Liver (tissue), 9 donors: Measurements from ENCODE around the gene MAP3K20. TPM values are rescaled to one million over a fixed set of nuclear protein-coding genes. Genes with fewer than 3 reads are reported as not detected.

ENCODE experiments used
- DNase-seq: peaks from one replicate; pipeline ENCODE4 v3.0.0-alpha.2; 2017; ENCODE audit warnings: low spot score
- H3K27ac ChIP-seq, 2 donors: one replicate each; pipeline ENCODE4 v1.7.0; 2013; ENCODE audit warnings: inconsistent platforms in 2 of 2, low read length in 2 of 2, control low read depth in 1 of 2, low read depth in 1 of 2, mild to moderate bottlenecking in 1 of 2
- H3K27me3 ChIP-seq, 4 donors: one replicate each; pipeline versions ENCODE4 v1.6.1 to v1.7.0; 2013; ENCODE audit warnings: low read length in 3 of 4, inconsistent platforms in 1 of 4, mild to moderate bottlenecking in 1 of 4, moderate library complexity in 1 of 4; ENCODE audit not compliant: control insufficient read depth in 4 of 4, insufficient read depth in 4 of 4
- H3K36me3 ChIP-seq, 4 donors: one replicate each; pipeline versions ENCODE4 v1.6.1 to v1.7.0; 2013; ENCODE audit warnings: low read length in 3 of 4, mild to moderate bottlenecking in 3 of 4, low read depth in 1 of 4, moderate library complexity in 1 of 4; ENCODE audit not compliant: control insufficient read depth in 4 of 4, insufficient read depth in 3 of 4
- H3K4me1 ChIP-seq, 4 donors: one replicate each; pipeline versions ENCODE4 v1.6.1 to v1.7.0; 2013; ENCODE audit warnings: low read length in 3 of 4, mild to moderate bottlenecking in 3 of 4, moderate library complexity in 1 of 4; ENCODE audit not compliant: control insufficient read depth in 4 of 4, insufficient read depth in 4 of 4
- H3K4me3 ChIP-seq, 3 donors: one replicate each; pipeline versions ENCODE4 v1.6.1 to v1.7.0; 2013; ENCODE audit warnings: low read length in 3 of 3, control low read depth in 1 of 3, low read depth in 1 of 3, mild to moderate bottlenecking in 1 of 3
- H3K9ac ChIP-seq, 2 donors: one replicate each; pipeline ENCODE4 v1.7.0; 2013; ENCODE audit warnings: low read length in 2 of 2, mild to moderate bottlenecking in 2 of 2, moderate library complexity in 2 of 2, control low read depth in 1 of 2, low read depth in 1 of 2
- H3K9me3 ChIP-seq, 4 donors: one replicate each; pipeline versions ENCODE4 v1.6.1 to v1.7.0; 2013; ENCODE audit warnings: low read length in 3 of 4; ENCODE audit not compliant: control insufficient read depth in 4 of 4
- EGR1 ChIP-seq, 2 donors: IDR thresholded peaks; 2 replicates each; pipeline ENCODE4 v1.6.1; 2016 to 2018; ENCODE audit warnings: antibody characterized with exemption in 2 of 2, low read depth in 2 of 2
- FOXA1 ChIP-seq: IDR thresholded peaks from 2 replicates; pipeline ENCODE4 v1.6.1; 2016; ENCODE audit warnings: antibody characterized with exemption
- FOXA2 ChIP-seq: IDR thresholded peaks from 2 replicates; pipeline ENCODE4 v1.6.1; 2016; ENCODE audit warnings: antibody characterized with exemption
- GABPA ChIP-seq, 2 donors: IDR thresholded peaks in 1 of 2; conservative IDR thresholded peaks in 1 of 2; 2 replicates each; pipeline ENCODE4 v1.6.1; 2016; ENCODE audit warnings: antibody characterized with exemption in 2 of 2, mild to moderate bottlenecking in 1 of 2, moderate library complexity in 1 of 2
- HNF4A ChIP-seq, 2 donors: conservative IDR thresholded peaks; 2 replicates each; pipeline ENCODE4 v1.6.1; 2016; ENCODE audit warnings: antibody characterized with exemption in 2 of 2, mild to moderate bottlenecking in 2 of 2
- HNF4G ChIP-seq: IDR thresholded peaks from 2 replicates; pipeline ENCODE4 v1.6.1; 2016; ENCODE audit warnings: antibody characterized with exemption
- JUND ChIP-seq, 2 donors: IDR thresholded peaks; 2 replicates each; pipeline ENCODE4 v1.6.1; 2016; ENCODE audit warnings: antibody characterized with exemption in 2 of 2
- NR2F2 ChIP-seq: IDR thresholded peaks from 2 replicates; pipeline ENCODE4 v1.6.1; 2016; ENCODE audit warnings: antibody characterized with exemption
- RAD21 ChIP-seq, 2 donors: IDR thresholded peaks; 2 replicates each; pipeline ENCODE4 v1.6.1; 2016; ENCODE audit warnings: antibody characterized with exemption in 2 of 2, mild to moderate bottlenecking in 2 of 2
- RXRA ChIP-seq, 2 donors: IDR thresholded peaks; 2 replicates each; pipeline ENCODE4 v1.6.1; 2017 to 2018; ENCODE audit warnings: antibody characterized with exemption in 2 of 2, mild to moderate bottlenecking in 1 of 2
- SP1 ChIP-seq: IDR thresholded peaks from 2 replicates; pipeline ENCODE4 v1.6.1; 2018; ENCODE audit warnings: antibody characterized with exemption, mild to moderate bottlenecking
- TAF1 ChIP-seq: conservative IDR thresholded peaks from 2 replicates; pipeline ENCODE4 v1.6.1; 2016; ENCODE audit warnings: antibody characterized with exemption, mild to moderate bottlenecking
- YY1 ChIP-seq: IDR thresholded peaks from 2 replicates; pipeline ENCODE4 v1.6.1; 2016; ENCODE audit warnings: antibody characterized with exemption, mild to moderate bottlenecking
- WGBS: extraction: QIAGEN DNeasy Blood & Tissue Kit; methylation state at CpG from one replicate; pipeline ENCODE4 v1.1.7; 2013; 5-methylcytosine and 5-hydroxymethylcytosine counted together
- polyA plus RNA-seq, 2 donors: library from polyadenylated mRNA; stranded (reverse) in 1 of 2; unstranded in 1 of 2; fragments of 200-250 nt in 1 of 2; fragments of >200 nt in 1 of 2; fragmentation: Nextera tagmentation in 1 of 2; extraction: Ambion mirVana in 1 of 2; gene quantifications; one replicate each; pipeline versions ENCODE4 v1.2.1 to v1.2.3, GENCODE V29; 2013 to 2015
- total RNA-seq, 2 donors: library from RNA; depleted of rRNA; stranded (reverse); fragments of >200 nt; gene quantifications; one replicate each; pipeline ENCODE4 v1.2.3, GENCODE V29; 2014
- TF ChIP-seq, protein P1 (sequence below): IDR thresholded peaks from 2 replicates; pipeline ENCODE4 v1.6.1; 2016; ENCODE audit warnings: antibody characterized with exemption
- TF ChIP-seq, protein P2 (sequence below): IDR thresholded peaks from 2 replicates; pipeline ENCODE4 v1.6.1; 2016; ENCODE audit warnings: antibody characterized with exemption
- TF ChIP-seq, protein P3 (sequence below): IDR thresholded peaks from 2 replicates; pipeline ENCODE4 v1.6.1; 2016; ENCODE audit warnings: antibody characterized with exemption, mild to moderate bottlenecking
- TF ChIP-seq, protein P4 (sequence below): IDR thresholded peaks from 2 replicates; pipeline ENCODE4 v1.6.1; 2016; ENCODE audit warnings: antibody characterized with exemption
- TF ChIP-seq, protein P5 (sequence below): fragments of 150-350 bp; IDR thresholded peaks from 2 replicates; pipeline ENCODE4 v1.5.1; 2017; ENCODE audit warnings: improper control_type of control experiment, low read depth, low read length; ENCODE audit not compliant: missing input control
- donor health status: healthy.
- donor health status: healthy.
- donor health status: healthy.
- donor health status: healthy.
- donor health status: healthy.

The MAP3K20 gene
- total and polyA plus RNA-seq, 4 donors: 9.1 to 22.6 (median 14.9) TPM

DNA sequence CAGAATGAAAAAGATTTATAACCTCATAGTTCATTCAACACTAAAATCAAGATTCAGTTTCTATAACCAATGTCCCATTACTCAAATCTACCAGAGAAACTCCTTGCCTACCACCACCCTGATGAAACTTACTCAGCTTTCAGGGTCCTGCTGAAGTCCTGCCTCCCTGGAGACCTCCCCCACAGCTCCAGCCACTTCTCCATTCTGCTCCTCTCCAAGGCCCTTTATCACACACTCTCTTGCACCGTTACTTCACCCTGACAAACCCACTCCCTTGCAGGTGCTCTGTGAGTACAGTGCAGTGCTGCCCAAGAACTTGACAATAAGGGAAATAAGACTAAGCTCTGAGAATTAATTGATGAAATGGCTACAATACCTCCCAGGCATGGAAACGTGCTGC is 195.5 kb downstream of the MAP3K20 start:
- Histone ChIP-seq H3K27ac (no peak overlapping the region), H3K4me1 (no peaks in the 10 kb centered on the region), H3K27me3 (no peaks in the 10 kb centered on the region), H3K4me3 (no peak overlapping the region), H3K9ac (no peak overlapping the region), H3K36me3 (peaks cover 0 to 8% (median 6%) of the 10 kb centered on the region in 4 donors), H3K9me3 (peaks cover 0 to 2% (median under 1%) of the 10 kb centered on the region in 4 donors)
- no peak for DNase-seq
- WGBS: 89% methylated on average over 2 of the region's 2 CpGs
- TF ChIP-seq, protein P1, sequence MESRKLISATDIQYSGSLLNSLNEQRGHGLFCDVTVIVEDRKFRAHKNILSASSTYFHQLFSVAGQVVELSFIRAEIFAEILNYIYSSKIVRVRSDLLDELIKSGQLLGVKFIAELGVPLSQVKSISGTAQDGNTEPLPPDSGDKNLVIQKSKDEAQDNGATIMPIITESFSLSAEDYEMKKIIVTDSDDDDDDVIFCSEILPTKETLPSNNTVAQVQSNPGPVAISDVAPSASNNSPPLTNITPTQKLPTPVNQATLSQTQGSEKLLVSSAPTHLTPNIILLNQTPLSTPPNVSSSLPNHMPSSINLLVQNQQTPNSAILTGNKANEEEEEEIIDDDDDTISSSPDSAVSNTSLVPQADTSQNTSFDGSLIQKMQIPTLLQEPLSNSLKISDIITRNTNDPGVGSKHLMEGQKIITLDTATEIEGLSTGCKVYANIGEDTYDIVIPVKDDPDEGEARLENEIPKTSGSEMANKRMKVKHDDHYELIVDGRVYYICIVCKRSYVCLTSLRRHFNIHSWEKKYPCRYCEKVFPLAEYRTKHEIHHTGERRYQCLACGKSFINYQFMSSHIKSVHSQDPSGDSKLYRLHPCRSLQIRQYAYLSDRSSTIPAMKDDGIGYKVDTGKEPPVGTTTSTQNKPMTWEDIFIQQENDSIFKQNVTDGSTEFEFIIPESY: no peak
- TF ChIP-seq, protein P2, sequence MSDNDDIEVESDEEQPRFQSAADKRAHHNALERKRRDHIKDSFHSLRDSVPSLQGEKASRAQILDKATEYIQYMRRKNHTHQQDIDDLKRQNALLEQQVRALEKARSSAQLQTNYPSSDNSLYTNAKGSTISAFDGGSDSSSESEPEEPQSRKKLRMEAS: no peak
- TF ChIP-seq, protein P3, sequence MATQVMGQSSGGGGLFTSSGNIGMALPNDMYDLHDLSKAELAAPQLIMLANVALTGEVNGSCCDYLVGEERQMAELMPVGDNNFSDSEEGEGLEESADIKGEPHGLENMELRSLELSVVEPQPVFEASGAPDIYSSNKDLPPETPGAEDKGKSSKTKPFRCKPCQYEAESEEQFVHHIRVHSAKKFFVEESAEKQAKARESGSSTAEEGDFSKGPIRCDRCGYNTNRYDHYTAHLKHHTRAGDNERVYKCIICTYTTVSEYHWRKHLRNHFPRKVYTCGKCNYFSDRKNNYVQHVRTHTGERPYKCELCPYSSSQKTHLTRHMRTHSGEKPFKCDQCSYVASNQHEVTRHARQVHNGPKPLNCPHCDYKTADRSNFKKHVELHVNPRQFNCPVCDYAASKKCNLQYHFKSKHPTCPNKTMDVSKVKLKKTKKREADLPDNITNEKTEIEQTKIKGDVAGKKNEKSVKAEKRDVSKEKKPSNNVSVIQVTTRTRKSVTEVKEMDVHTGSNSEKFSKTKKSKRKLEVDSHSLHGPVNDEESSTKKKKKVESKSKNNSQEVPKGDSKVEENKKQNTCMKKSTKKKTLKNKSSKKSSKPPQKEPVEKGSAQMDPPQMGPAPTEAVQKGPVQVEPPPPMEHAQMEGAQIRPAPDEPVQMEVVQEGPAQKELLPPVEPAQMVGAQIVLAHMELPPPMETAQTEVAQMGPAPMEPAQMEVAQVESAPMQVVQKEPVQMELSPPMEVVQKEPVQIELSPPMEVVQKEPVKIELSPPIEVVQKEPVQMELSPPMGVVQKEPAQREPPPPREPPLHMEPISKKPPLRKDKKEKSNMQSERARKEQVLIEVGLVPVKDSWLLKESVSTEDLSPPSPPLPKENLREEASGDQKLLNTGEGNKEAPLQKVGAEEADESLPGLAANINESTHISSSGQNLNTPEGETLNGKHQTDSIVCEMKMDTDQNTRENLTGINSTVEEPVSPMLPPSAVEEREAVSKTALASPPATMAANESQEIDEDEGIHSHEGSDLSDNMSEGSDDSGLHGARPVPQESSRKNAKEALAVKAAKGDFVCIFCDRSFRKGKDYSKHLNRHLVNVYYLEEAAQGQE: no peak
- TF ChIP-seq, protein P4, sequence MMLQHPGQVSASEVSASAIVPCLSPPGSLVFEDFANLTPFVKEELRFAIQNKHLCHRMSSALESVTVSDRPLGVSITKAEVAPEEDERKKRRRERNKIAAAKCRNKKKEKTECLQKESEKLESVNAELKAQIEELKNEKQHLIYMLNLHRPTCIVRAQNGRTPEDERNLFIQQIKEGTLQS: no peak
- TF ChIP-seq GABPA (IDR thresholded peaks at IDR 0.05 in 1 of 2, conservative IDR thresholded peaks at IDR 0.05 in 1 of 2) (no peak), JUND (IDR thresholded peaks at IDR 0.05) (no peak), FOXA2 (no peak), TAF1 (no peak)

DNA sequence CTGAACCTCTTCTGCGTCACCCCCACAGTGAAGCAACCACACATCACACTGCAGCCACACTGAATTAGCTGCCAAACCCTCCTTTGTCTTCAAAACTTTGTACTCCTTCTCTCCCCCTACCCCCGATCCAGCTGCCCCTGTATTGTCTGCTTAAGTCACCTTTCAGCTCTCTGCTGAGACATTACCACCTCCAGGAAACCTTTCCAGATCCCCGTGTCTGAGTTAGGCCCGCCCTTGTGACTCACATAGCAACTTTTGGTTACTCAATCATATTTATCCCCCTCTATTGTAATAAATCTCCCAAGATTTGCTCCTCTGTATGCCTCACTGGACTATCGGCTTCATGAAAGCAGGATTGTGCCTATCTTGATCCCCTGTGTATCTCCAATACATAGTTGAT is 196.2 kb downstream of the MAP3K20 start:
- WGBS: 77% methylated on average over 5 of the region's 5 CpGs
- H3K4me1 ChIP-seq: no peaks in the 10 kb centered on the region
- no peak overlapping the region for H3K4me3 ChIP-seq
- H3K36me3 ChIP-seq: peaks cover 0 to 5% (median 3%) of the 10 kb centered on the region in 4 donors
- H3K27me3 ChIP-seq: no peaks in the 10 kb centered on the region
- no peak for DNase-seq
- no peak overlapping the region for H3K9ac ChIP-seq
- peaks cover 0 to 2% (median under 1%) of the 10 kb centered on the region in 4 donors for H3K9me3 ChIP-seq
- no peak overlapping the region for H3K27ac ChIP-seq
- TF ChIP-seq FOXA2: no peak
- no peak for TF ChIP-seq GABPA (IDR thresholded peaks at IDR 0.05 in 1 of 2, conservative IDR thresholded peaks at IDR 0.05 in 1 of 2)
- TF ChIP-seq, protein P4: no peak
- no peak for TF ChIP-seq TAF1
- no peak for TF ChIP-seq HNF4A (conservative IDR thresholded peaks at IDR 0.05)
- no peak for TF ChIP-seq RXRA (IDR thresholded peaks at IDR 0.05)
- TF ChIP-seq YY1: no peak
- TF ChIP-seq, protein P1: no peak
- TF ChIP-seq RAD21 (IDR thresholded peaks at IDR 0.05): no peak
- no peak for TF ChIP-seq NR2F2
- no peak for TF ChIP-seq HNF4G
- no peak for TF ChIP-seq EGR1 (IDR thresholded peaks at IDR 0.05; ENCODE audit: low read depth in 2 of 2)
- TF ChIP-seq, protein P2: no peak
- TF ChIP-seq FOXA1: no peak
- TF ChIP-seq, protein P5, sequence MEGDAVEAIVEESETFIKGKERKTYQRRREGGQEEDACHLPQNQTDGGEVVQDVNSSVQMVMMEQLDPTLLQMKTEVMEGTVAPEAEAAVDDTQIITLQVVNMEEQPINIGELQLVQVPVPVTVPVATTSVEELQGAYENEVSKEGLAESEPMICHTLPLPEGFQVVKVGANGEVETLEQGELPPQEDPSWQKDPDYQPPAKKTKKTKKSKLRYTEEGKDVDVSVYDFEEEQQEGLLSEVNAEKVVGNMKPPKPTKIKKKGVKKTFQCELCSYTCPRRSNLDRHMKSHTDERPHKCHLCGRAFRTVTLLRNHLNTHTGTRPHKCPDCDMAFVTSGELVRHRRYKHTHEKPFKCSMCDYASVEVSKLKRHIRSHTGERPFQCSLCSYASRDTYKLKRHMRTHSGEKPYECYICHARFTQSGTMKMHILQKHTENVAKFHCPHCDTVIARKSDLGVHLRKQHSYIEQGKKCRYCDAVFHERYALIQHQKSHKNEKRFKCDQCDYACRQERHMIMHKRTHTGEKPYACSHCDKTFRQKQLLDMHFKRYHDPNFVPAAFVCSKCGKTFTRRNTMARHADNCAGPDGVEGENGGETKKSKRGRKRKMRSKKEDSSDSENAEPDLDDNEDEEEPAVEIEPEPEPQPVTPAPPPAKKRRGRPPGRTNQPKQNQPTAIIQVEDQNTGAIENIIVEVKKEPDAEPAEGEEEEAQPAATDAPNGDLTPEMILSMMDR: no peak
- no peak for TF ChIP-seq JUND (IDR thresholded peaks at IDR 0.05)
- TF ChIP-seq SP1: no peak
